Stimulated activated CD4-positive, alpha-beta T cell treated with anti-CD3 and anti-CD28 coated beads, Interleukin-12 subunit alpha, Interleukin-12 subunit beta, amount 100 ng/mL, for 24 hours (primary cell): Measurements from ENCODE around the gene BBS12.
"Not testable (repeated sequence)": the region's sequence is repeated elsewhere in the genome, so short reads cannot be mapped to it uniquely, and the experiment has no call there.

Experiments used
- DNase-seq, 2 experiments: peaks; one replicate each; pipeline ENCODE4 v3.0.0-alpha.2; 2020; ENCODE audit warnings: low read depth in 2 of 2

BBS12 gene

GRCh38 chr4:122765692-122766352 is 33.3 kb downstream of the BBS12 start:
- no peak for DNase-seq

GRCh38 chr4:122766353-122766705 is 33.8 kb downstream of the BBS12 start:
- DNase-seq, result no peak

GRCh38 chr4:122766950-122767349 is 34.4 kb downstream of the BBS12 start:
- no peak for DNase-seq

- DNase-seq, result no peak
These were observed 39.2 kb downstream of the BBS12 start for GRCh38 chr4:122771724-122772123.

GRCh38 chr4:122772311-122772710 is 39.8 kb downstream of the BBS12 start:
- no peak for DNase-seq

GRCh38 chr4:122772986-122773385 is 40.5 kb downstream of the BBS12 start:
- DNase-seq, result no peak

GRCh38 chr4:122775039-122775438 is 42.5 kb downstream of the BBS12 start:
- no peak for DNase-seq

GRCh38 chr4:122775987-122776836 is 43.7 kb downstream of the BBS12 start:
- DNase-seq, result no peak

- no peak for DNase-seq
These were observed 44.4 kb downstream of the BBS12 start for GRCh38 chr4:122776916-122777315.

GRCh38 chr4:122777846-122778673 is 45.6 kb downstream of the BBS12 start:
- no peak for DNase-seq

- no peak for DNase-seq
These were observed 49.0 kb downstream of the BBS12 start for GRCh38 chr4:122781486-122781885.

- no peak for DNase-seq
These were observed 51.1 kb downstream of the BBS12 start for GRCh38 chr4:122783301-122784215.

- DNase-seq, result no peak
These were observed 51.8 kb downstream of the BBS12 start for GRCh38 chr4:122784261-122784660.

- no peak for DNase-seq
These were observed 52.6 kb downstream of the BBS12 start for GRCh38 chr4:122785099-122785498.

GRCh38 chr4:122786296-122786695 is 53.8 kb downstream of the BBS12 start:
- DNase-seq, result not testable (repeated sequence)

GRCh38 chr4:122786920-122787319 is 54.4 kb downstream of the BBS12 start:
- DNase-seq, result not testable (repeated sequence)

- no peak for DNase-seq
These were observed 55.4 kb downstream of the BBS12 start for GRCh38 chr4:122787940-122788339.

- no peak for DNase-seq
These were observed 56.4 kb downstream of the BBS12 start for GRCh38 chr4:122788935-122789334.

- DNase-seq, result no peak
These were observed 61.3 kb downstream of the BBS12 start for GRCh38 chr4:122793811-122794210.
